Measurements from ENCODE around the gene LPP. TPM values are rescaled to one million over a fixed set of nuclear protein-coding genes. Genes with fewer than 3 reads are reported as not detected.

LPP gene
- total RNA-seq, 1 experiment from 2014 or later = 20.4 TPM

DNA sequence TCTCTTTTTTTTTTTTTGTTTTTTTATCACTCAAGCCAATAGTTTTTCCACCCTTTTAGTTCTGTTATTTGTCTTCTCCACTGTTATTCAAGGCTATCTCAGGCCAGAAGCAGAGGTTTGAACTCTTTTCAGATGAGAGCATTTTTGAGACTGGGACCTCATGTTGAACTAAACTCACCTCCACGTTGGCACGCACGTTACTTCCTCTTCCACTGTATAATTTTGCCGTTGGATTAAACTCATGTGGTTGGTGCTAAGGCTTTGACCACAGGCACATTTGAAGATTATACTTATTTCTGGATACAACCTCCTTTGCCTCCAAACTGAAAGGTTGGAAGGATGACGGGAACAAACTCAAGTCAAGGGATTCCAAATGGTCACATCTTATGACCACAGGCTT lies 516.5 kb downstream of the LPP start:
- Histone ChIP-seq H3K79me2 (ENCODE audit: low read length) (no peaks in the 10 kb centered on the region), H3K4me3 (ENCODE audit: low read length) (no peak overlapping the region), H4K20me1 (ENCODE audit: low read length) (no peaks in the 10 kb centered on the region), H3K9me2 (replicated peaks; ENCODE audit: low read length) (no peaks in the 10 kb centered on the region), H3F3A (ENCODE audit: low read length, unreplicated experiment) (no peaks in the 10 kb centered on the region), H2AFZ (ENCODE audit: low read length) (no peak overlapping the region), H3K4me2 (ENCODE audit: low read length) (no peak overlapping the region), H3K9me3 (ENCODE audit: low read length) (no peaks in the 10 kb centered on the region), H3K4me1 (ENCODE audit: insufficient read depth, low read length) (no peaks in the 10 kb centered on the region), H3K27ac (ENCODE audit: low read length) (no peak overlapping the region), H3K27me3 (ENCODE audit: low read length) (no peaks in the 10 kb centered on the region), H3K9ac (ENCODE audit: low read length) (no peak overlapping the region), H3K36me3 (ENCODE audit: low read depth, low read length) (no peaks in the 10 kb centered on the region)
- TF ChIP-seq EZH2phosphoT487 (IDR thresholded peaks at IDR 0.05; ENCODE audit: borderline replicate concordance, low read length) (no peak), EZH2 (IDR thresholded peaks at IDR 0.05; ENCODE audit: low read length, unreplicated experiment) (no peak)
- TF ChIP-seq, protein P1, sequence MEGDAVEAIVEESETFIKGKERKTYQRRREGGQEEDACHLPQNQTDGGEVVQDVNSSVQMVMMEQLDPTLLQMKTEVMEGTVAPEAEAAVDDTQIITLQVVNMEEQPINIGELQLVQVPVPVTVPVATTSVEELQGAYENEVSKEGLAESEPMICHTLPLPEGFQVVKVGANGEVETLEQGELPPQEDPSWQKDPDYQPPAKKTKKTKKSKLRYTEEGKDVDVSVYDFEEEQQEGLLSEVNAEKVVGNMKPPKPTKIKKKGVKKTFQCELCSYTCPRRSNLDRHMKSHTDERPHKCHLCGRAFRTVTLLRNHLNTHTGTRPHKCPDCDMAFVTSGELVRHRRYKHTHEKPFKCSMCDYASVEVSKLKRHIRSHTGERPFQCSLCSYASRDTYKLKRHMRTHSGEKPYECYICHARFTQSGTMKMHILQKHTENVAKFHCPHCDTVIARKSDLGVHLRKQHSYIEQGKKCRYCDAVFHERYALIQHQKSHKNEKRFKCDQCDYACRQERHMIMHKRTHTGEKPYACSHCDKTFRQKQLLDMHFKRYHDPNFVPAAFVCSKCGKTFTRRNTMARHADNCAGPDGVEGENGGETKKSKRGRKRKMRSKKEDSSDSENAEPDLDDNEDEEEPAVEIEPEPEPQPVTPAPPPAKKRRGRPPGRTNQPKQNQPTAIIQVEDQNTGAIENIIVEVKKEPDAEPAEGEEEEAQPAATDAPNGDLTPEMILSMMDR (conservative IDR thresholded peaks at IDR 0.05; ENCODE audit: low read depth, low read length) = no peak
- BruUV-seq (replicated peaks) = no TSS peak
- POLR2A ChIA-PET (ENCODE audit: unreplicated experiment) = no interaction called here
- intact Hi-C loops (cut with micrococcal nuclease) = no loop called here
- ATAC-seq (no peak), DNase-seq (no peak)
- CTCF ChIA-PET = no interaction called here

DNA sequence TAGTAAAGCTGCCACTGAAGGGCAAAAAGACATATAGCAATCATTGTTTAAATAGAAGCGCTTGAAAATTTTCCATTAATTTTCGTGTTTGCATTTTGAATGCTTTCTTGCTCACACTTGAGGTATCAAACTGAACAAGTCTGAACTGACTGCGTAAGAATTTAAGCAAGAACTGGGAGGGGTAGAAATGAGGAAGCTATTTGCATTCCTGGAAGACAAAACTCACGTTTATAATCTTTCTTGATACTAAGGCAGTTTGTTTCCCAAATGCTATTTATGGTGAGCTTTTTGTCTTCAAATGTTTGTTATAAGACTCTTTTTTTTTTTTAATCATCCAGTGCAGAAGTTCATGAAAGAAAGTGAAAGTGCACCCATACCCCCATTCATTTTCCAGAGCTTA lies 518.0 kb downstream of the LPP start:
- intact Hi-C loops (cut with micrococcal nuclease) = no loop called here
- no peaks in the 10 kb centered on the region for H3K36me3 ChIP-seq (ENCODE audit: low read depth, low read length)

DNA sequence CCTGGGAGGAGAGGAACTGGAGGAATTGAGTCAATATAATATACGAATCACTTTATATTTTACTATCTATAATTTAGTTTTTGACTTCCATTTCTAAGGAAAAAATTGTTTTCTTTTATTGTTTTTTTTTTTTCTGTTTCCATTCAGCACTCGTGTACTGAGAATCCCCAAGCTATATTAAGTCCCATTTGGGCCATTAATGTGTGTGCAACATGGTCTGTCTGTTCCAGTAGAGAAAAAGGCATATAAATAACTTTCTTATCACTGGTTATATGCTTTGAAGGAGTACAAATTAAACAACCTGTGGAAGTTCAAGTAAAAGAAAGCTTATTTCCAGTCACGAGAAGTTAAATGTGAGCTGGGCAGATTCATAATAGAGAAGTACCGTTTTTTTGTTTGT lies 518.9 kb downstream of the LPP start:
- H3F3A ChIP-seq (ENCODE audit: low read length, unreplicated experiment) = no peaks in the 10 kb centered on the region
- no peak for DNase-seq
- no peaks in the 10 kb centered on the region for H3K4me1 ChIP-seq (ENCODE audit: insufficient read depth, low read length)
- no peaks in the 10 kb centered on the region for H3K9me2 ChIP-seq (replicated peaks; ENCODE audit: low read length)
- no peak for ATAC-seq
- TF ChIP-seq EZH2phosphoT487 (IDR thresholded peaks at IDR 0.05; ENCODE audit: borderline replicate concordance, low read length) = no peak
- TF ChIP-seq, protein P1 (conservative IDR thresholded peaks at IDR 0.05; ENCODE audit: low read depth, low read length) = no peak
- TF ChIP-seq EZH2 (IDR thresholded peaks at IDR 0.05; ENCODE audit: low read length, unreplicated experiment) = no peak
- no peak overlapping the region for H3K4me3 ChIP-seq (ENCODE audit: low read length)
- no peak overlapping the region for H3K9ac ChIP-seq (ENCODE audit: low read length)
- H2AFZ ChIP-seq (ENCODE audit: low read length) = no peak overlapping the region
- ChIA-PET CTCF (interaction anchor here (0.6 kb wide), 1 partner anchor 968 kb away, joined by 3 read pairs; no protein-coding TSS in a partner anchor), POLR2A (ENCODE audit: unreplicated experiment) (no interaction called here)
- H4K20me1 ChIP-seq (ENCODE audit: low read length) = no peaks in the 10 kb centered on the region
- no TSS peak for BruUV-seq (replicated peaks)
- no peaks in the 10 kb centered on the region for H3K27me3 ChIP-seq (ENCODE audit: low read length)
- H3K79me2 ChIP-seq (ENCODE audit: low read length) = no peaks in the 10 kb centered on the region
- intact Hi-C loops (cut with micrococcal nuclease) = no loop called here
- no peak overlapping the region for H3K27ac ChIP-seq (ENCODE audit: low read length)
- H3K4me2 ChIP-seq (ENCODE audit: low read length) = no peak overlapping the region
- no peaks in the 10 kb centered on the region for H3K36me3 ChIP-seq (ENCODE audit: low read depth, low read length)
- no peaks in the 10 kb centered on the region for H3K9me3 ChIP-seq (ENCODE audit: low read length)

More for the DNA sequence above, 518.0 kb downstream of the LPP start:
- TF ChIP-seq, protein P1 (conservative IDR thresholded peaks at IDR 0.05; ENCODE audit: low read depth, low read length) = no peak
- TF ChIP-seq EZH2phosphoT487 (IDR thresholded peaks at IDR 0.05; ENCODE audit: borderline replicate concordance, low read length) (no peak), EZH2 (IDR thresholded peaks at IDR 0.05; ENCODE audit: low read length, unreplicated experiment) (no peak)
- BruUV-seq (replicated peaks) = no TSS peak
- no peaks in the 10 kb centered on the region for H4K20me1 ChIP-seq (ENCODE audit: low read length)
- H2AFZ ChIP-seq (ENCODE audit: low read length) = no peak overlapping the region
- H3K27me3 ChIP-seq (ENCODE audit: low read length) = no peaks in the 10 kb centered on the region
- POLR2A ChIA-PET (ENCODE audit: unreplicated experiment) = no interaction called here
- no peak overlapping the region for H3K4me2 ChIP-seq (ENCODE audit: low read length)
- H3K27ac ChIP-seq (ENCODE audit: low read length) = no peak overlapping the region
- H3K4me3 ChIP-seq (ENCODE audit: low read length) = no peak overlapping the region
- no peaks in the 10 kb centered on the region for H3K9me2 ChIP-seq (replicated peaks; ENCODE audit: low read length)
- ATAC-seq (no peak), DNase-seq (no peak)
- H3K9ac ChIP-seq (ENCODE audit: low read length) = no peak overlapping the region
- H3K4me1 ChIP-seq (ENCODE audit: insufficient read depth, low read length) = no peaks in the 10 kb centered on the region
- H3F3A ChIP-seq (ENCODE audit: low read length, unreplicated experiment) = no peaks in the 10 kb centered on the region
- no peaks in the 10 kb centered on the region for H3K9me3 ChIP-seq (ENCODE audit: low read length)
- CTCF ChIA-PET = no interaction called here
- H3K79me2 ChIP-seq (ENCODE audit: low read length) = no peaks in the 10 kb centered on the region

Data from PC-3 (cell line).